ENCODE data around the gene EBF4.
A peak's percentile ranks its signal among the peaks of the same experiment; 100 is the strongest.

EBF4 gene, protein sequence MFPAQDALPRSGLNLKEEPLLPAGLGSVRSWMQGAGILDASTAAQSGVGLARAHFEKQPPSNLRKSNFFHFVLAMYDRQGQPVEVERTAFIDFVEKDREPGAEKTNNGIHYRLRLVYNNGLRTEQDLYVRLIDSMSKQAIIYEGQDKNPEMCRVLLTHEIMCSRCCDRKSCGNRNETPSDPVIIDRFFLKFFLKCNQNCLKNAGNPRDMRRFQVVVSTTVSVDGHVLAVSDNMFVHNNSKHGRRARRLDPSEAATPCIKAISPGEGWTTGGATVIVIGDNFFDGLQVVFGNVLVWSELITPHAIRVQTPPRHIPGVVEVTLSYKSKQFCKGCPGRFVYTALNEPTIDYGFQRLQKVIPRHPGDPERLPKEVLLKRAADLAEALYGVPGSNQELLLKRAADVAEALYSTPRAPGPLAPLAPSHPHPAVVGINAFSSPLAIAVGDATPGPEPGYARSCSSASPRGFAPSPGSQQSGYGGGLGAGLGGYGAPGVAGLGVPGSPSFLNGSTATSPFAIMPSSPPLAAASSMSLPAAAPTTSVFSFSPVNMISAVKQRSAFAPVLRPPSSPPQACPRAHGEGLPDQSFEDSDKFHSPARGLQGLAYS

DNA sequence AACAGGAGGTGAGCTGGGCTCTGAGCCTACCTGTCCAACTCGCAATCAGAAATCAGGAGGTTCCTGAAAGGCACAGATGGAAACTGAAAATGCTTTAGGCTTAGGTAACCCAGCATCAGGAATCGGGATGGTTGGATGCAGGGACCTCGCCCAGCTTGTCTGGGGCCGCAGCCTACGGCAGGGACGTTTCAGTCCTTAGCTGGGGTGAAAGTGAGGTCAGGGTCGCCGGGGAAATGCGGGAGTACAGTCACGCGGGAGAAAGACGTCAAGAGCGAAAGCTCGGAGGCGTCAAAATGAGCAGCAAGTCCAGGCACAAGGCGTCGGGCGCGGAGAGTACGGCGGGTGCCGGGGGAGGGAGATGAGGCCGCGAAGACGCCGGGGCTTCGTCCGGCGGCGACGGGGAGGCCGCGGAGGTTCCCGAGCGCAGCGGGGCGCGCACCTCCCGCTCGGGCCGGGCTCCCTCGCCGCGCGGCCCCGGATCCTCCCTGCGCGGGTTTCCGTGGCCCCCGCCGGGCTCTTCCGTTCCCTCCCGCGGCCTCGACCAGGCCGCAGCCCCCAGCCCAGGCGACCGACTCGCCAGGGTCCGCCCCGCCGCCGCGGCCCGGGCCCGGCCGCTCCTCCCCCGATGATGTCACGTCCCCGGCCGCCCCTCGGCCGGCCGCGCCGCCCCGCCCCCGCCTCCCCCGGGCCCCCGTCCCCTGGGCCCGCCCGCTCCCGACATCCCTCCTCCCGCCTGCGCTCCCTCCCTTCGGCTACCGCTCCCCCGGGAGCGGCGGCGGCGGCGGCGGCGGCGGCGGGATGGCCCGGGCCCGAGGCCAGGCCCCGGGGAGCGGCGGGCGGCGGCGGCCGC lies at the start of gene EBF4:
TSS of gene EBF4 (plus strand) at position 745 of the 850 bp plus-strand sequence. CDS start 866 bp downstream, outside the sequence.
- no peak for DNase-seq (ENCODE audit: low read depth in 1 of 2, low spot score in 1 of 2)

DNA sequence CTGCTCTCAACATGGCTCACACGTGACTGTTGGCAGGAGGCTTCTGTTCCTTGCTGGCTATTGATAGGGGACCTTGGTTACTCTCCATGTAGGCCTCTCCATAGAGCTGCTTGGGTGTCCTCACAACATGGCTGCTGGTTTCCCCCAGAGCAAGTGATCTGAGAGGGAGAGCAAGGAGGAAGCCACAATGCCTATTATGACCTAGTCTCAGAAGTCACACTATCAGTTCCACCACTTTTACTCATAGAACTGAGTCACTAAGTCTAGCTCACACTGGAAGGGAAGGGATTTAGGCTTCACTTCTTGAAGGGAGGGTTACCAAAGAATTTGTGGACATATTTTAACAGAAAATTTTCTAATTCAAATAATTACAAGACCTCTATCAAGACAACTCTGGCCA lies 48.9 kb upstream of the EBF4 start:
- DNase-seq (ENCODE audit: low read depth in 1 of 2, low spot score in 1 of 2) = no peak

DNA sequence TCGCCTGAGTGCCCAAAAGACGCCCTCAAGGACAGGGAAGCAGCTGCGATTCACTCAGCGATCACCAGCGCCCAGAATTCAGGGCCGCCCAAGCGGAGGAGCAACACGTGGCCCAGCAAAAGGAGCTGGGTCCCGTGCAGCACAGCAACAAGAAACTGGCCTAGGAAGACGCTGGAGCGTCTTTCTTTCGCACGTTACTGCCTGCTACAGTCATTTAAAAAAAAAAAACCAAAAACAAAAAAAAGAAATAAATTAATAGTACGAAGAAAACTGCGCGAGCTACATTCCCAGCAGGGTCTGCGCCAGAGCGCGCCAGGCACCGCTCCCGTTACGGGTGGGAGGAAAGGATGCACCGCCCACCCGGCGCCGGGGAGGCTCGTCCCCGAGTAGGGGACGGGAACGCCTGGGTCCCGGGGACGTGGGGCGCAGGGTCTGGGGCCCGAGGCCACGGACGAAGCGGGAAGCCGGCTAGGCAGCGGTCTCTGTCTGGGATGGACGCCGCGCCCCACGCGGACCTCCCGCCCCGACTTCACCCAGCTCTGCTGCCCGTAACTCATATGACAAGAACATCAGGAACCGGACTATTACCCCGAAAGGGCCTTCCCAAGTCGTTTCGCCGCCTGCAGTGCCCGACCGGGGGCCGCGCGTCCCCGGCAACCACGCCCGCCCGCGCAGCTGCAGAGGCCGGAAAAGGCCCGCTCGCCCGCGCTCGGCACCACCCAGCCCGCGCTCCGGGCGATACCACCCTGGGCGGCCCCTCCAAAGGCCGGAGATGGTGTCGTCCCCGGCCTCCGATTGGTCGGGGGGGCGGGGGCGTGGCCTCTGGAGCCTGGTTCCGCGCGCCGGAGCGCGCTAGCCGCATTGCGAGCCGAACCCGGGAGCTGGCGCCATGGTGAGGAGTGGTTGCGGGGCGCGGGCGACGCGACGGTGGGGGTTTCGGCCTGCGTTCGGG lies 40.5 kb upstream of the EBF4 start, which contains the start of gene NOP56:
TSS of gene NOP56 (plus strand) at position 861 of the 952 bp plus-strand sequence. CDS start at position 890, 29 bp downstream.
- peak; percentile 95 to 96 for DNase-seq (ENCODE audit: low read depth in 1 of 2, low spot score in 1 of 2)

DNA sequence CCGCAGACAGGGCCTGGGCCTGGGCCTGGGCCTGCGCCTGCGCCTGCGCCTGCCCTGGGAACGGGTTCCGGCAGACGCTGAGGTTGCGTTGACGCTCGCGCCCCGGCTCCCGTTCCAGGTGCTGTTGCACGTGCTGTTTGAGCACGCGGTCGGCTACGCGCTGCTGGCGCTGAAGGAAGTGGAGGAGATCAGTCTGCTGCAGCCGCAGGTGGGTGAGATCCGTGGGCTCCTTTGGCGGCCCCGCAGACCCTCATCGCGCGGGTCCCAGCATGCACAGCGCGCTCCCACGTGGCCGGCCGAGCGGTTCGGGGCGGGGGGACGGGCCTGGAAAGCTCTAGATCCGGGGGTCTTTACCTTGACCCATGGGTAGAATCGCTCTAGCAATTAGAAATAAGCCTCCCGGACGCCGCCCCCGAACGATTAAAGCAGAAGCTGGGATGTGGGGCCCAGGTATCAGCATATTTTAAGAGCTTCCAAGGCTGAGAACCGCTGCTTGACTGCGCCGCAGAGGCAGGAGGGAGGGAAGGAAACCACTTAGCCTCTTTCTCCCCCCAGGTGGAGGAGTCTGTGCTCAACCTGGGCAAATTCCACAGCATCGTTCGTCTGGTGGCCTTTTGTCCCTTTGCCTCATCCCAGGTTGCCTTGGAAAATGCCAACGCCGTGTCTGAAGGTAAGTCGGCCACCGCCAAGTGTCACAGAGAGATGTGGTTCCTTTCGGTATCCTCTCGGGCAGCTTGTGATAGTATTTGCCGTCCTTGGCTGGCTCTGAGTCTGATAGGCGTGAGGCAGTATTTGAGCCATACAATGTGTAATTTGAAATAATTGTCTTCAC lies 39.6 kb upstream of the EBF4 start:
- peak in 1 of 2 donors; percentile 48 for DNase-seq (ENCODE audit: low read depth in 1 of 2, low spot score in 1 of 2)

DNA sequence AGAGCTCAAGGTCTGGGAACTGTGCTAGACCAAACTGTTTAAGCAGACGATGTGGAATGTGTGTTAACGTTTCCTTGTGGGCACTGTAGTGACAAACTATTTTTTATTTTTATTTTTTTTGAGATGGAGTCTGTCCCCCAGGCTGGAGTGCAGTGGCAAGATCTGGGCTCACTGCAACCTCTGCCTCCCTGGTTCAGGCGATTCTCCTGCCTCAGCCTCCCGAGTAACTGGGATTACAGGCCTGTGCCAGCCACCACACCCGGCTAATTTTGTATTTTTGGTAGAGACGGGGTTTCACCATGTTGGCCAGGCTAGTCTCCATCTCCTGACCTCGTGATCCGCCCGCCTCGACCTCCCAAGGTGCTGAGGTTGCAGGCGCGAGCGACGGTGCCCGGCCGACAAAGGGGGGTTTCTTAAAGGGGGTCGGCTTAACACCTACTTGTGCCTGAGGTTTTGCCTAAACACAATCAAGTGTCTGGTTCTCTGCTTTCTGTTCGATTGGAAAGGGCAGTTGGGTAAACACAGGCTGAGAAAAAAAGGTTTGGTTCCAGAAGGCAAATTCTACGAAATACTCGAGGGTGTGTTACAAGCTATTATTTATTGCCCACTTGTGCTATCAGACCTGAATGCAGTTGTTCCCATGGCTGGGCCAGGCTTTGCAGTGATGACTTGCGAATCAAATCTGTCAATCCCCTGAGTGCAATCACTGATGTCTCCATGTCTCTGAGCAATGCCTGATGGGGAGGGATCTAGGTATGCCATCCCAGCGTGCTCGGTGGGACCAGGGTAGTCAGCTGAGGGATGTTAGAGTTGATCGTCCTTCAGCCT lies 38.8 kb upstream of the EBF4 start:
- DNase-seq (ENCODE audit: low read depth in 1 of 2, low spot score in 1 of 2) = no peak

DNA sequence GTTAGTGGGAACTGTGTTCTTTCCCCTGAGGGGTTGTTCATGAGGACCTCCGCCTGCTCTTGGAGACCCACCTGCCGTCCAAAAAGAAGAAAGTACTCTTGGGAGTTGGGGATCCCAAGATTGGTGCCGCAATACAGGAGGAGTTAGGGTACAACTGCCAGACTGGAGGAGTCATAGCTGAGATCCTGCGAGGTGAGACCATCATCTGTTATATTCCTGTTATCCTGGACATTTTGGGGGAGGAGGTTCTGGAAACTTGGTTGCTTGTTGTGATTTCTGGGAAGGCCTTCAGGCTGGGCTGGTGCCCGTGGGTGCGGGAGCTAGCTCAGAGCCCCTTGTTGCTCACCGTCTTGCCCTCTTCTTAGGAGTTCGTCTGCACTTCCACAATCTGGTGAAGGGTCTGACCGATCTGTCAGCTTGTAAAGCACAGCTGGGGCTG lies 38.2 kb upstream of the EBF4 start:
- DNase-seq (ENCODE audit: low read depth in 1 of 2, low spot score in 1 of 2) = no peak

DNA sequence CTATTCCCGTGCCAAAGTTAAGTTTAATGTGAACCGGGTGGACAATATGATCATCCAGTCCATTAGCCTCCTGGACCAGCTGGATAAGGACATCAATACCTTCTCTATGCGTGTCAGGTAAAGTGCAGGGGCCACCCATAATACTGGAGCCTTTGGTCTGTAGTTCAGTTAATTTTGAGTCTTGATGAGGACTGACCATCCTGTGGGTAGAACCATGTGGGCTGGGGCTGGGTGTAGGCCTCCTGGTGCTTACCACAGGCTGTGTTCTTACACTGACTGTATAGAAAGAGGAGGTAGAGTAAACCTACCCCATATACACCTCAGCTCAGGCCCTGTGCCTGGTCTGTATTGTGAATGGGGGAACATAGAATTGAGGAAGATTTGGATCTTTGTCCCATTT lies 37.7 kb upstream of the EBF4 start:
- no peak for DNase-seq (ENCODE audit: low read depth in 1 of 2, low spot score in 1 of 2)

DNA sequence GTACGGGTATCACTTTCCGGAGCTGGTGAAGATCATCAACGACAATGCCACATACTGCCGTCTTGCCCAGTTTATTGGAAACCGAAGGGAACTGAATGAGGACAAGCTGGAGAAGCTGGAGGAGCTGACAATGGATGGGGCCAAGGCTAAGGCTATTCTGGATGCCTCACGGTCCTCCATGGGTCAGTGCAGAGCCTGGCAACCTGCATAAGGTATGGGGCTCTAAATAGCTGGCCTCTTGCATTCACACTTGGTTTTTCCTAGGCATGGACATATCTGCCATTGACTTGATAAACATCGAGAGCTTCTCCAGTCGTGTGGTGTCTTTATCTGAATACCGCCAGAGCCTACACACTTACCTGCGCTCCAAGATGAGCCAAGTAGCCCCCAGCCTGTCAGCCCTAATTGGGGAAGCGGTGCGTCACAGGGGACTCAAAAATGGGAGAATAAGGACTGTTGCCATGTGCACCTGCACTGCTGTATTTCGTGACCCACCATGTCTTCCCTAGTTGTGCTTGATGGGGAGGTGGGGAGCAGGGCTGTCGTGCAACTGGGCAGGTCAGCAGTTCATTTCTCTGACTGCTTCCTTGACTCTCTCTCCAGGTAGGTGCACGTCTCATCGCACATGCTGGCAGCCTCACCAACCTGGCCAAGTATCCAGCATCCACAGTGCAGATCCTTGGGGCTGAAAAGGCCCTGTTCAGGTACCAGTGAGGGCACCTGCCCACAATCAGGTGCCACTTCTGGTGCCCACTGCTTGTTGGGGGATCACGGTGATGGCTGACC lies 37.1 kb upstream of the EBF4 start:
- no peak for DNase-seq (ENCODE audit: low read depth in 1 of 2, low spot score in 1 of 2)

DNA sequence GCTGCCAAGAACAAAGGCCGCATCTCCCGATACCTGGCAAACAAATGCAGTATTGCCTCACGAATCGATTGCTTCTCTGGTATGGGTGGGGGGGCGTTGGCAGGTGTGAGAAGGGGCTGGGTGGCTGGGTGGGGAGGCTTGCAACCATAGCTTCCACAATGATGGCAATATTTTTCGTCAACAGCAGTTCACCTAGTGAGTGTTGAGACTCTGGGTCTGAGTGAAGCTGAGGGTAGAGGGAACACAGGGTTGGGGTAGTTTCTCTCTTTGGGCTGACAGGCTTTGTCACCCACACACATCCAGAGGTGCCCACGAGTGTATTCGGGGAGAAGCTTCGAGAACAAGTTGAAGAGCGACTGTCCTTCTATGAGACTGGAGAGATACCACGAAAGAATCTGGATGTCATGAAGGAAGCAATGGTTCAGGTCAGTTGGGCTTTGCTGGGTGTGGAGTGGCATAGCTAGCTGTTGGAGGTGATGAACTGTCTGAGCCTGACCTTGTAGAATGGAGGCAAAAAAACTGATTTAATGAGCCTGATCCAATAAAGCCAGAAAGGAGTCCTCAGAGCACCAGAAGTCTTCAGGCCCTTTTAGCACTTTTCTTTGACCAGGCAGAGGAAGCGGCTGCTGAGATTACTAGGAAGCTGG lies 36.0 kb upstream of the EBF4 start:
- DNase-seq (ENCODE audit: low read depth in 1 of 2, low spot score in 1 of 2) = no peak

DNA sequence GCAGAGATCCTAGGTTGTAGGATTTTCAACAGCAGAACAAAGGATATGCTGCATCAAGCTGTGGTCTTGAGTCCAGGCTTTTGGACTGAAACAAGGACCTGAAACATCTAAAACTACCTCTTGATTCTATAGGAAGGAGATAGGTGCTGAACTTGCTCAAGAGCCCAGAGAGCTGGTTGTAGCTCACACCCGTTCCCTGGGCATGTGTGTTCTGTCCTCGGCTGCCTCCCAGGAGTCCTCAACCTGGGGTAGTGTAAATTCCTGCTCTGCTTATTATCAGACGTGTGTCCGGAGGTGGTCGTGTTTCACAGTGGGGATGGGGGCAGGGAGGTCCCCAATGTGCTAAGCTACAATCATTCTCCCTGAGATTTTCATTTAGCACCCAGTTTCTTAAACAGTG lies 35.3 kb upstream of the EBF4 start:
- DNase-seq (ENCODE audit: low read depth in 1 of 2, low spot score in 1 of 2) = no peak

DNA sequence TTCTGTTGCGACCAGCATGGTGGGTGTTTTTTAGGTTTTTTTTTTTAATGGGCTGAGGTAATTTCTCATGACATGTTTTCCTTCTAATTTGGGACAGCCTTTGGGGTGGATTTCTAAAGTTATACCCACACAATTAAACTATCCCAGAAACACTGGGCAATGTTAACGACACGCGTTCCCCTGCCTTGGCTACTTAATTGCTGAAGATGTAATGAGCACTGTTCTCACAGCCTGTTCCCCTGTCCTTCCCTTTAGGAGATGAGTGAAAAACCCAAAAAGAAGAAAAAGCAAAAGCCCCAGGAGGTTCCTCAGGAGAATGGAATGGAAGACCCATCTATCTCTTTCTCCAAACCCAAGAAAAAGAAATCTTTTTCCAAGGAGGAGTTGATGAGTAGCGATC lies 34.9 kb upstream of the EBF4 start:
- DNase-seq (ENCODE audit: low read depth in 1 of 2, low spot score in 1 of 2) = no peak

DNA sequence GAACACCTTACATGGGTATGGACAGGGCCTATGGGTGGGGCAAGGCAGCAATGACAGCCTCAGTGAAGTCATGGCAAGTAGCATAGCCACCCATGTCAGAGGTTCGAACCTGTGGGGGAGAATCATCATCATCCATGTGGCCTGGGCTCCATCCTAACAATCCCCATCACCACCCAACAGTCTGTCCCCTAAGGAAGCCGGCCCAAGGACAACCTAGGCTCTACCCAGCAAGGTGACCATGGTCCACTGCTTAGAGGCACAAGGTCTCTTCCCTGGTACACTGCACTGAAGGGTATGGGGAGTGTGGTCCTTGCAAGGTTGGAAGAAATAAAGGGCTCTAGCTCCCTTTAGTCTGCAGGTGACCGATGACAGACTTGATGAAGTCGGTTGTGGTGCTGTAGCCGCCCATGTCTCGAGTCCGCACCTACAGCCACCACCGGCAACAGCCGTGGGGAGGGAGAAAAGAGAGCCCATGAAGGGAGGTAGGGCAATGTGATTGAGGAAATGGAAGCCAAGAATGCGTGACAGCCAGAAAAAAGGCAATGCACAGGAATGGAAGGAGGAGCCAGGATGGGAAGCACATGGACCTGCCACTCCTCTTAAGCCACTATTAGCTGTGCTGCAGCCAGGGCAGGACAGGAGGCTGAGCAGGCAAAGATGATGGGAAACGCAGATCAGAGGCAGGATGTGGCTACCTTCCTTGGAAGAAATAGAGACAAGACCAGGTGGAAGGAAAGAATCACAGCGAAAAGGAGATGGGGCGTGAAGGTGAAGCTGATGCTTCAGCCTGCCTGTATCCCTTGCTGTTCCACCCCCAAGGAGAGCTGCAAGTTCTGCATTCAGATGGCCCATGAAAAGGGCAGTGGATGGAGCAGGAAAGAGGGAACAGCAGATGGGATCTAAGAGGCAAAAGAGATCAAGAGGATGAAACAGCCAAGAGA lies 33.9 kb upstream of the EBF4 start:
- no peak for DNase-seq (ENCODE audit: low read depth in 1 of 2, low spot score in 1 of 2)

DNA sequence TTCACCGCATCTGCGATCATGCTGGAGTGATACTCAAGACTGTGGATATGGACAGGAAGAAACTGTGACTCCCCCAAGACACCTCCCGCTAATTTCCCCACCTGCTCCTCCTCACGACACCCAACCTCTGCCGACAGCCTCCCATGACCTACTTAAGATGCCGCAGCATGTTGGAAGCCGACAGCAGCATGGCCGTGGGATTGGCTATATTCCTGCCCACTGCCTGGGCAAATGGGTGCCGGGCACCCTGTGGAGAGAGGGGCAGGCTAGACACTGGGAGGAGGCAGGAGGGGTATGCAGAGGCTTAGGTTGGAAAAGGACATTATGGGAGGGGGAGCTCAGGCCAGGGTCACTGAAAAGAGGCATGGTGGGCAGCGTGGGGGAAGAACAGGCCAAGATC lies 33.0 kb upstream of the EBF4 start:
- no peak for DNase-seq (ENCODE audit: low read depth in 1 of 2, low spot score in 1 of 2)

DNA sequence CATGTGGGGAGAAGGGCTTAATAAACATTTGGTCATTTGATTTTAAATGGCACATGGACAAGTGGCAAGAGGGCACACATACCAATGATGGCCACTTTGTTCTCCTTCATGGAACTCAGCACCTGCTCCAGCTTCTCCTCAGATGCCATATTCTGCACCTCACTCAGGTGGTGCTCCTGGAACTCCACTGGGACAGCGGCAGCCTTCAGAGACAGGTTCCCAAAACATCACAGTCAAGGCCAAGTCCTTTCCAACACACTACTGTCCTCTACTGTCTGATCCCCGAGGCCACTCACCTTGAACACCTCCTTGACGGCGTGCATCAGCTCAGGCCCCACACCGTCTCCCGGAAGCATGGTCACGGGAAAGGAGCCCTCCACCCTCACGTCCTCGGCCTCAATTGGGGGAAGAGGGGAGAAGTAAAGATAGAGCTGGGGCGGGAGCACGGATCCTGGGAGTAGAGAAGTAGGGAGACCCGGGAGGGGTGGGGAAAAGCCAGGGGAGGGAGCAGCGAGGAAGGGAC lies 29.2 kb upstream of the EBF4 start:
- DNase-seq (ENCODE audit: low read depth in 1 of 2, low spot score in 1 of 2) = no peak

DNA sequence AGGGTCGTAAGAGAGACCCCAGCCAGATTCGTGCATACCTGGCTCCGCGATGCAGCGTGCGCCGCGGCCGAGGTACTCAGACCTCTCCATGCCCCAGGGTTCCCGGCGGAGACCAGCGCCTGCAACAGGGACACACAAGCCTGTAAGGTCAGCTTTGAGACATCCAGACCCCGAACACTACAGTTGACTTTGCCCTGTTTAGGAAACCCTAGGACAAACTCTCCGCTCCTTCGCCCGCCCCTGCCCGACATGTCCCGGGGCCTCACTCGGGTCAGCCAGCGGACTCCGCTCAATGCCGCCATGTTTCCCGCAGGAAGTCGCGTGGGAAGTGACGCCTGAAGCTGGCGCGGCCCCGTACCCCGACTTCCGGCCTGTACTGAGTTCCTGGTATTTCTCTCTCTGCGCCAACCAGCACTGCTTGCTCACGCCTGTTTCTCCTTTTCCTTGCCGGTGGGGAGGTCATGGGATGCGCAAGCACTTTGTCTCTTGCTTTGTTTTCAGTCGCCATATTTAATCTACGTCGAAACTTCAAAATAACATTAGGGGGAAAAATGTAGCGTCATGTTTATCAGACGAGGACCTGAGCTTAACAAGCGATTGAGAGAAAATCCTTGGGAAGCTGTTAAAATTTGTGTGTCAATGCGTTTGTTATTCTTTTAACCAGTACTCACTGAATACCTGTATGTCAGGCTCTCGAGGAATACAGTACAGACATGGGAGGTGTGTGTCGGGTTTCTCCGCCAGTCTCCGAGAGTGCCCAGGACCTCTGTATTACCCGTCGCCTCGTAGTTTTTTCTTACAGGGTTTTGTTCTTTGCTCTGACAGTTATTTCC lies 28.5 kb upstream of the EBF4 start, which contains the start of gene IDH3B:
TSS of gene IDH3B (minus strand) at position 330 of the 833 bp plus-strand sequence. CDS start at position 302, 28 bp downstream.
- peak; percentile 80 to 81 for DNase-seq (ENCODE audit: low read depth in 1 of 2, low spot score in 1 of 2)

Data from stimulated activated CD4-positive, alpha-beta T cell treated with anti-CD3 and anti-CD28 coated beads, Interleukin-15, amount 100 ng/mL, for 1 hour (primary cell).